ENCODE data around the gene REEP5. TPM values are rescaled to one million over a fixed set of nuclear protein-coding genes. Genes with fewer than 3 reads are reported as not detected.

REEP5 gene
- total RNA-seq, 1 donor from 2014 or later, result 120 TPM

DNA sequence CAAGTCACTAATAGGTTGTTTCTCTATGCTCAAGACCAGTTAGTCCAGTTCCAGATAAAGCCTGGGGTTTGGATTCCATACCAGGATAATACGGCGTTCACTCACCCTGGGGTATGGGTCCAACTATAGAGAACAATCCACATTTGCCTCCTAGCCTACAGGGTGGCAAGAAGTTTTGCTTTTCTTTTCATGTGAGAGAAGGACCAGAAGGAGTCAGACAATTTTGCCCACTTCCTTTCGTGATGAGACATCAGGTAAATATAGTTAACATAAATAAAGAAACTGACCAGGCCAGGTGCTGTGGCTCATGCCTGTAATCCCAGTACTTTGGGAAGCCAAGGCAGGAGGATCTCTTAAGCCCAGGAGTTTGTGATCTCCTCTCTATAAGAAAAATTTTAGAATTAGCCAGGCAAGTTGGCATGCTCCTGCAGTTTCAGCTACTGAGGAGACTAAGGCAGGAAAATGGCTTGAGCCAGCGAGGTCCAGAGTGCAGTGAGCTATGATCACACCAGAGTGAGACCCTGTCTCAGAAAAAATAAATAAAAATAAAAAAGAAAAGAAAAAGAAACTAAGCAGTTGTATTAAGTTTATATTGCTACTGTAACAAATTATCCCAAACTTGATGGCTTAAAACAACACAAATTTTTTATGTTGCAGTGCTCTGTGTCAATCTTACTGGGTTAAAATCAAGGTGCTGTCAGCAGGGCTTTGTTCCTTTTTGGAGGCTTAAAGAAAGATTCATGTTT is 7.5 kb upstream of the REEP5 start:
- DNase-seq (ENCODE audit: low read depth) (no peak), FAIRE-seq (no peak)
- Histone ChIP-seq H3K27ac (ENCODE audit: low read depth, low read length) (no peak overlapping the region), H3K4me1 (ENCODE audit: insufficient read depth, low read length) (peaks cover 3% of the 10 kb centered on the region), H3K9ac (ENCODE audit: low read length) (no peak overlapping the region), H2AFZ (ENCODE audit: low read depth, low read length) (no peak overlapping the region), H3K4me2 (ENCODE audit: low read length) (no peak overlapping the region), H3K9me3 (ENCODE audit: insufficient read depth, low read depth, low read length) (no peaks in the 10 kb centered on the region), H3K4me3 (ENCODE audit: insufficient read depth, low read depth, low read length) (no peak overlapping the region), H3K79me2 (ENCODE audit: insufficient read depth, low read length) (no peaks in the 10 kb centered on the region), H4K20me1 (ENCODE audit: insufficient read depth, low read length) (no peaks in the 10 kb centered on the region), H3K27me3 (ENCODE audit: insufficient read depth, low read length) (no peaks in the 10 kb centered on the region), H3K36me3 (ENCODE audit: insufficient read depth, low read length) (no peaks in the 10 kb centered on the region)
- no peak for TF ChIP-seq EZH2 (IDR thresholded peaks at IDR 0.05; ENCODE audit: insufficient read depth, low read length)
- TF ChIP-seq, protein P1, sequence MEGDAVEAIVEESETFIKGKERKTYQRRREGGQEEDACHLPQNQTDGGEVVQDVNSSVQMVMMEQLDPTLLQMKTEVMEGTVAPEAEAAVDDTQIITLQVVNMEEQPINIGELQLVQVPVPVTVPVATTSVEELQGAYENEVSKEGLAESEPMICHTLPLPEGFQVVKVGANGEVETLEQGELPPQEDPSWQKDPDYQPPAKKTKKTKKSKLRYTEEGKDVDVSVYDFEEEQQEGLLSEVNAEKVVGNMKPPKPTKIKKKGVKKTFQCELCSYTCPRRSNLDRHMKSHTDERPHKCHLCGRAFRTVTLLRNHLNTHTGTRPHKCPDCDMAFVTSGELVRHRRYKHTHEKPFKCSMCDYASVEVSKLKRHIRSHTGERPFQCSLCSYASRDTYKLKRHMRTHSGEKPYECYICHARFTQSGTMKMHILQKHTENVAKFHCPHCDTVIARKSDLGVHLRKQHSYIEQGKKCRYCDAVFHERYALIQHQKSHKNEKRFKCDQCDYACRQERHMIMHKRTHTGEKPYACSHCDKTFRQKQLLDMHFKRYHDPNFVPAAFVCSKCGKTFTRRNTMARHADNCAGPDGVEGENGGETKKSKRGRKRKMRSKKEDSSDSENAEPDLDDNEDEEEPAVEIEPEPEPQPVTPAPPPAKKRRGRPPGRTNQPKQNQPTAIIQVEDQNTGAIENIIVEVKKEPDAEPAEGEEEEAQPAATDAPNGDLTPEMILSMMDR (IDR thresholded peaks at IDR 0.05; ENCODE audit: insufficient read depth, low read depth, low read length), result no peak
- Mint-ChIP-seq H3K36me3 (ENCODE audit: low read depth, unreplicated experiment) (no peaks in the 10 kb centered on the region), H3K9me3 (ENCODE audit: unreplicated experiment) (no peaks in the 10 kb centered on the region), H3K27ac (ENCODE audit: unreplicated experiment) (no peak overlapping the region), H3K4me3 (ENCODE audit: unreplicated experiment) (no peak overlapping the region), H3K27me3 (ENCODE audit: low read depth, unreplicated experiment) (no peaks in the 10 kb centered on the region), H3K4me1 (ENCODE audit: low read depth, unreplicated experiment) (peaks cover 3% of the 10 kb centered on the region)

DNA sequence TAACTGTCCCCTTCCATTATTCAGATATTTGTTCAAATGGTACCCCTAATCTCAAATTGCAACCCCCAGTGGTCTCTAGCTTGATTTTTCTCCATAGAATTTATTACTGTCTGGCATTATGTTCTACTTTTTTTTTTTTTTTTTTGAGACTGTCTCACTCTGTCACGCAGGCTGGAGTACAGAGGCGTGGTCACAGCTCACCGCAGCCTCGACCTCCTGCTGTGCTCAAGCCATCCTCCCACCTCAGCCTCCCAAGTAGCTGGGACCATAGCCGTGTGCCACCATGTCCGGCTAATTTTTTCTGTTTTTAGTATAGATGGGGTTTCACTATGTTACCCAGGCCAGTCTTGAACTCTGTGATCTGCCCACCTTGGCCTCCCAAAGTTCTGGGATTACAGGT is 2.0 kb upstream of the REEP5 start:
- peaks cover 28% of the 10 kb centered on the region for H3K79me2 ChIP-seq (ENCODE audit: insufficient read depth, low read length)
- FAIRE-seq, result no peak
- no peak for TF ChIP-seq EZH2 (IDR thresholded peaks at IDR 0.05; ENCODE audit: insufficient read depth, low read length)
- TF ChIP-seq, protein P1 (IDR thresholded peaks at IDR 0.05; ENCODE audit: insufficient read depth, low read depth, low read length), result no peak
- no peaks in the 10 kb centered on the region for H3K9me3 ChIP-seq (ENCODE audit: insufficient read depth, low read depth, low read length)
- Mint-ChIP-seq H3K9me3 (ENCODE audit: unreplicated experiment) (no peaks in the 10 kb centered on the region), H3K27me3 (ENCODE audit: low read depth, unreplicated experiment) (no peaks in the 10 kb centered on the region), H3K27ac (ENCODE audit: unreplicated experiment) (no peak overlapping the region), H3K36me3 (ENCODE audit: low read depth, unreplicated experiment) (no peaks in the 10 kb centered on the region), H3K4me3 (ENCODE audit: unreplicated experiment) (no peak overlapping the region), H3K4me1 (ENCODE audit: low read depth, unreplicated experiment) (peaks cover 6% of the 10 kb centered on the region)
- no peak overlapping the region for H3K9ac ChIP-seq (ENCODE audit: low read length)
- no peak overlapping the region for H2AFZ ChIP-seq (ENCODE audit: low read depth, low read length)
- no peak for DNase-seq (ENCODE audit: low read depth)
- peaks cover 5% of the 10 kb centered on the region for H3K36me3 ChIP-seq (ENCODE audit: insufficient read depth, low read length)
- H3K4me2 ChIP-seq (ENCODE audit: low read length), result no peak overlapping the region
- H3K27ac ChIP-seq (ENCODE audit: low read depth, low read length), result no peak overlapping the region
- H4K20me1 ChIP-seq (ENCODE audit: insufficient read depth, low read length), result peaks cover 11% of the 10 kb centered on the region
- no peaks in the 10 kb centered on the region for H3K27me3 ChIP-seq (ENCODE audit: insufficient read depth, low read length)
- H3K4me3 ChIP-seq (ENCODE audit: insufficient read depth, low read depth, low read length), result no peak overlapping the region
- peaks cover 12% of the 10 kb centered on the region for H3K4me1 ChIP-seq (ENCODE audit: insufficient read depth, low read length)
